GM13977 (cell line): ENCODE results near the gene GNRHR.
"Not testable (repeated sequence)": the region's sequence is repeated elsewhere in the genome, so short reads cannot be mapped to it uniquely, and the experiment has no call there.

Source experiments
- DNase-seq: peaks from one replicate; pipeline ENCODE4 v3.0.0; 2012; ENCODE audit warnings: low spot score
- in situ Hi-C: fragments of 300-500 bp; cut with MboI; formaldehyde crosslinking; loops from one replicate; pipeline ENCODE4 v1.12.0; 2022; ENCODE audit warnings: low sequenced_read_pairs, low pct_unique_long_range_greater_than_20kb, mixed read lengths, inconsistent platforms; ENCODE audit not compliant: unreplicated experiment
- TF ChIP-seq, protein P1 (sequence below): IDR thresholded peaks from 2 replicates; pipeline ENCODE4 v1.5.1; 2012; ENCODE audit warnings: mild to moderate bottlenecking, control low read depth; ENCODE audit not compliant: insufficient read depth; ENCODE audit errors: extremely low read depth, missing control alignments

Gene GNRHR

GRCh38 chr4:67717586-67717985, 36.6 kb downstream of the GNRHR start:
- no peak for DNase-seq
- in situ Hi-C loops: no loop called here

DNA sequence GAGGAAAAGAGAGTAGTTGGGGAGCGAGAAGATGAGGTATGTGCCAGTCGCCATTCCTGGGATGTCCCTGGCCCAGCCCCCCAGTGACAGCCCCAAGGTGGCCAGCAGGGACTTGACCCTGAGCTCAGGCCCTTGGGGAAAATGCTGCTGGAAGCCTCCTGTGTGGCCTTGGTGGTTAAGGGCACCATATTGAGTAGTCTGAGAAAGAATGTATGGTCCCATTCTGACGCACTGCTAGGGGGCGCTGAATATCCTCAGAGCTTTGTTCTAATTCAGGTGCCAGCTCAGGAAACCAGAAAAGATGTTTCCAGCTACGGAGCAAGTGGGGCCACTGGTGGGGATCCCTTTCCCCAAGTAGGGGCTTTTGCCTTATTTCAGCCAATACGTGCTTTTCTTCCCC, 39.2 kb downstream of the GNRHR start:
- TF ChIP-seq, protein P1, sequence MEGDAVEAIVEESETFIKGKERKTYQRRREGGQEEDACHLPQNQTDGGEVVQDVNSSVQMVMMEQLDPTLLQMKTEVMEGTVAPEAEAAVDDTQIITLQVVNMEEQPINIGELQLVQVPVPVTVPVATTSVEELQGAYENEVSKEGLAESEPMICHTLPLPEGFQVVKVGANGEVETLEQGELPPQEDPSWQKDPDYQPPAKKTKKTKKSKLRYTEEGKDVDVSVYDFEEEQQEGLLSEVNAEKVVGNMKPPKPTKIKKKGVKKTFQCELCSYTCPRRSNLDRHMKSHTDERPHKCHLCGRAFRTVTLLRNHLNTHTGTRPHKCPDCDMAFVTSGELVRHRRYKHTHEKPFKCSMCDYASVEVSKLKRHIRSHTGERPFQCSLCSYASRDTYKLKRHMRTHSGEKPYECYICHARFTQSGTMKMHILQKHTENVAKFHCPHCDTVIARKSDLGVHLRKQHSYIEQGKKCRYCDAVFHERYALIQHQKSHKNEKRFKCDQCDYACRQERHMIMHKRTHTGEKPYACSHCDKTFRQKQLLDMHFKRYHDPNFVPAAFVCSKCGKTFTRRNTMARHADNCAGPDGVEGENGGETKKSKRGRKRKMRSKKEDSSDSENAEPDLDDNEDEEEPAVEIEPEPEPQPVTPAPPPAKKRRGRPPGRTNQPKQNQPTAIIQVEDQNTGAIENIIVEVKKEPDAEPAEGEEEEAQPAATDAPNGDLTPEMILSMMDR: peak; percentile 12
- DNase-seq: no peak
- in situ Hi-C loops: no loop called here

More at GRCh38 chr4:67717586-67717985, 36.6 kb downstream of the GNRHR start:
- TF ChIP-seq, protein P1: no peak

DNA sequence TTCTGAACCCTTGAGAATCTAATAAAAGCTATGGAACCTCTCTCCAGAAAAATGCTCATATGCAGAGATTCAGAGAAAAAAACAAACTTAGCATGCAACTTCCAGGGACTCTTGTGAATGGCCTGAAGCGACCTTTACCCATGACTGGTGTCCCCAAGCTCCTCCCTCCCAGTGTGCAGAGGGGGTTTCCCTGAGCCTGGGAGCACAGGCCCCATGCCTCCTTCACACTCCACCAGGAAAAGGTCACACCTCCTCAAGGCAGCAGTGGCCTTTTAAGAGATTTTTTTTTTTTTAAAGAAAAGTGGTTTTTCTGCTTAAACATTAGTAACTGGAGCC, 40.0 kb downstream of the GNRHR start:
- TF ChIP-seq, protein P1: no peak
- in situ Hi-C loops: no loop called here

GRCh38 chr4:67713529-67714247, 40.5 kb downstream of the GNRHR start:
- no peak for DNase-seq
- in situ Hi-C loops: no loop called here

More for the DNA sequence above, 40.0 kb downstream of the GNRHR start:
- no peak for DNase-seq

GRCh38 chr4:67712650-67713528, 41.3 kb downstream of the GNRHR start:
- TF ChIP-seq, protein P1: no peak
- in situ Hi-C loops: no loop called here
- no peak for DNase-seq

More at GRCh38 chr4:67713529-67714247, 40.5 kb downstream of the GNRHR start:
- TF ChIP-seq, protein P1: no peak

- TF ChIP-seq, protein P1: no peak
- in situ Hi-C loops: no loop called here
- no peak for DNase-seq
These were observed 42.1 kb downstream of the GNRHR start for GRCh38 chr4:67712000-67712625.

- in situ Hi-C loops, DNase-seq: not testable (repeated sequence)
These were observed 47.5 kb downstream of the GNRHR start for GRCh38 chr4:67706682-67707081.
